Hematopoietic multipotent progenitor cell treated with erythropoietin and hydrocortisone succinate and interleukin-3 and kit ligand, for 4 days (in vitro differentiated cells): ENCODE results near the gene ABHD15.

ENCODE experiments used
- DNase-seq: peaks from one replicate; pipeline ENCODE4 v3.0.0-alpha.2; 2015

ABHD15 gene

DNA sequence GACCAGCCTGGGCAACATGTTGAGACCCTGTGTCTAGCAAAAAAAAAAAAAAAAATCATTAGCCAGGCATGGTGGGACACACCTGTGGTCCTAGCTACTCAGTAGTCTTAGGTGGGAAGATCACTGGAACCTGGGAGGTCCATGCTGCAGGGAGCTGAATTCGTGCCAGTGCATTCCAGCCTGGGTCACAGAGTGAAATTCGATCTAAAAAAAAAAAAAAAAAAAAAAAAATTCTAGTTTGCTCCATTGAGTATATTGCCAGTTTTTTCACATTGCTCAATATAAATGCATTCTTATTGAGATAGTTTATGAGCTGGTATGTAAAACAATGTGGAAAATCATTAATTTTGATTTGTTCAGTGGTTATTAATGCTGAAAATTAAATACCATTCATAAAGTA is 52.0 kb downstream of the ABHD15 start:
- DNase-seq: no peak

DNA sequence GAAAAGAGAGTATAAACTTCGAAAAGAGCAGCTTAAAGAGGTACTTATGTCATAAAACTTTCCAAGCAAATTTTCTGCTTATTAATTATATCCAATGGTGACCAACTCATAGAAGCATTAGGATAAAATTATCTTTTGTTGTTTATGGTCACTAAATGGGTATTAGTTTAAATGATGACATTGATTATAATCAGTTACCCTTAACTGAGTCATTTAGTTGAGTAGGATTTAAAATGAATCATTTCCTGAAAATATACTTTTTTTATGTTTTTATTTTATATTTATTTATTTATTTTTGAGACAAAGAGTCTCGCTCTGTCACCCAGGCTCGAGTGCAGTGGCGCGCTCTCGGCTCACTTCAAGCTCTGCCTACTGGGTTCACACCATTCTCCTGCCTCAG is 55.9 kb downstream of the ABHD15 start:
- no peak for DNase-seq
